H1 (cell line): ENCODE measurements around the gene PTGDS. TPM values are rescaled to one million over a fixed set of nuclear protein-coding genes. Genes with fewer than 3 reads are reported as not detected.

Source experiments
- GABPA ChIP-seq: IDR thresholded peaks from 2 replicates; pipeline ENCODE4 v1.6.1; 2011; ENCODE audit warnings: mild to moderate bottlenecking, low read length, moderate library complexity, borderline replicate concordance; ENCODE audit not compliant: insufficient read depth
- NRF1 ChIP-seq: IDR thresholded peaks from 2 replicates; pipeline ENCODE4 v1.6.1; 2011; ENCODE audit warnings: mild to moderate bottlenecking, low read depth, low read length, improper control_type of control experiment
- POLR2AphosphoS5 ChIP-seq: IDR thresholded peaks from 2 replicates; pipeline ENCODE4 v1.6.1; 2011; ENCODE audit warnings: low read depth, low read length
- polyA plus RNA-seq, 7 experiments: library from polyadenylated mRNA; depleted of rRNA in 3 of 7; stranded (reverse) in 5 of 7; unstranded in 2 of 7; fragments of >200 nt in 5 of 7; fragments of 200-250 nt in 2 of 7; gene quantifications; 1 replicate in 5 of 7; 2 replicates in 1 of 7; 4 replicates in 1 of 7; pipeline versions ENCODE4 v1.2.1 to v1.2.3, GENCODE V29; 2011 to 2013; ENCODE audit warnings: missing spikeins in 2 of 7, mixed read lengths in 2 of 7
- total RNA-seq: library from RNA; stranded (reverse); fragmentation: NEBNext Ultra II Directional; extraction: Animal tissue kit (Norgen Biotek cat#: 25700); gene quantifications from 2 replicates; pipeline ENCODE4 v1.2.1, GENCODE V29; 2021
- TF ChIP-seq, protein P1 (sequence below): fragments of 300-600 bp; sonication (generic); IDR thresholded peaks from 2 replicates; pipeline ENCODE4 v1.7.1; 2012; ENCODE audit warnings: low read length, moderate library complexity, mild to moderate bottlenecking, inconsistent platforms; ENCODE audit not compliant: insufficient replicate concordance
- TF ChIP-seq, protein P2 (sequence below): IDR thresholded peaks from 2 replicates; pipeline ENCODE4 v1.6.1; 2012; ENCODE audit warnings: inconsistent platforms
- TF ChIP-seq, protein P3 (sequence below): IDR thresholded peaks from 2 replicates; pipeline ENCODE4 v1.6.1; 2012; ENCODE audit warnings: low read length, inconsistent platforms

Gene PTGDS
- total and polyA plus RNA-seq, 2 of the 8 experiments (the other 6 are each of a cell fraction or from before 2014, with no cell fraction given): 1.7 to 2.3 TPM

DNA sequence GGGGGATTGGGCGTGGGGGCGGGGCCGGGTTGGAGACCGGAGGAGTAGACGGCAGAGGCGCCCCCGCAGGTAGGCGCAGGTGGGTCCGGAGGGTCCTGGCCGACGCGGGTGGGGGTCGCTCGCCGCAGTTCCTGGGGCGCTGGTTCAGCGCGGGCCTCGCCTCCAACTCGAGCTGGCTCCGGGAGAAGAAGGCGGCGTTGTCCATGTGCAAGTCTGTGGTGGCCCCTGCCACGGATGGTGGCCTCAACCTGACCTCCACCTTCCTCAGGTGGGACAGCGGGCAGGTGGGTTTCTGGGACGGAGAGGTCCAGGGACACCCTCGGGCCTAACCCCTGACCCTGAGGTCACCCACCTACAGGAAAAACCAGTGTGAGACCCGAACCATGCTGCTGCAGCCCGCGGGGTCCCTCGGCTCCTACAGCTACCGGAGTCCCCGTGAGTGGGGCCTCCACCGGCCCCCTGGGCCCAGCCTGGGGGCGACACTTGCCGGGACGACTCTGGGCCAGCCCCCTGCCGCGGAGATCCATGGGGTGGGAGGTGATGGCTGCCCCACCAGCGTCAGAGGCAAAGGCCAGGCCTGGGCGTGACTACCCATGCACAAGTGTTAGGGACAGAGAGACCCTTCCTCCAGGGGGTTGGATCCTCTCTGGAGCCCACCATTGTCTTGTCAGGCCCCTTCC, 1.7 kb downstream of the PTGDS start (continued):
- TF ChIP-seq, protein P1, sequence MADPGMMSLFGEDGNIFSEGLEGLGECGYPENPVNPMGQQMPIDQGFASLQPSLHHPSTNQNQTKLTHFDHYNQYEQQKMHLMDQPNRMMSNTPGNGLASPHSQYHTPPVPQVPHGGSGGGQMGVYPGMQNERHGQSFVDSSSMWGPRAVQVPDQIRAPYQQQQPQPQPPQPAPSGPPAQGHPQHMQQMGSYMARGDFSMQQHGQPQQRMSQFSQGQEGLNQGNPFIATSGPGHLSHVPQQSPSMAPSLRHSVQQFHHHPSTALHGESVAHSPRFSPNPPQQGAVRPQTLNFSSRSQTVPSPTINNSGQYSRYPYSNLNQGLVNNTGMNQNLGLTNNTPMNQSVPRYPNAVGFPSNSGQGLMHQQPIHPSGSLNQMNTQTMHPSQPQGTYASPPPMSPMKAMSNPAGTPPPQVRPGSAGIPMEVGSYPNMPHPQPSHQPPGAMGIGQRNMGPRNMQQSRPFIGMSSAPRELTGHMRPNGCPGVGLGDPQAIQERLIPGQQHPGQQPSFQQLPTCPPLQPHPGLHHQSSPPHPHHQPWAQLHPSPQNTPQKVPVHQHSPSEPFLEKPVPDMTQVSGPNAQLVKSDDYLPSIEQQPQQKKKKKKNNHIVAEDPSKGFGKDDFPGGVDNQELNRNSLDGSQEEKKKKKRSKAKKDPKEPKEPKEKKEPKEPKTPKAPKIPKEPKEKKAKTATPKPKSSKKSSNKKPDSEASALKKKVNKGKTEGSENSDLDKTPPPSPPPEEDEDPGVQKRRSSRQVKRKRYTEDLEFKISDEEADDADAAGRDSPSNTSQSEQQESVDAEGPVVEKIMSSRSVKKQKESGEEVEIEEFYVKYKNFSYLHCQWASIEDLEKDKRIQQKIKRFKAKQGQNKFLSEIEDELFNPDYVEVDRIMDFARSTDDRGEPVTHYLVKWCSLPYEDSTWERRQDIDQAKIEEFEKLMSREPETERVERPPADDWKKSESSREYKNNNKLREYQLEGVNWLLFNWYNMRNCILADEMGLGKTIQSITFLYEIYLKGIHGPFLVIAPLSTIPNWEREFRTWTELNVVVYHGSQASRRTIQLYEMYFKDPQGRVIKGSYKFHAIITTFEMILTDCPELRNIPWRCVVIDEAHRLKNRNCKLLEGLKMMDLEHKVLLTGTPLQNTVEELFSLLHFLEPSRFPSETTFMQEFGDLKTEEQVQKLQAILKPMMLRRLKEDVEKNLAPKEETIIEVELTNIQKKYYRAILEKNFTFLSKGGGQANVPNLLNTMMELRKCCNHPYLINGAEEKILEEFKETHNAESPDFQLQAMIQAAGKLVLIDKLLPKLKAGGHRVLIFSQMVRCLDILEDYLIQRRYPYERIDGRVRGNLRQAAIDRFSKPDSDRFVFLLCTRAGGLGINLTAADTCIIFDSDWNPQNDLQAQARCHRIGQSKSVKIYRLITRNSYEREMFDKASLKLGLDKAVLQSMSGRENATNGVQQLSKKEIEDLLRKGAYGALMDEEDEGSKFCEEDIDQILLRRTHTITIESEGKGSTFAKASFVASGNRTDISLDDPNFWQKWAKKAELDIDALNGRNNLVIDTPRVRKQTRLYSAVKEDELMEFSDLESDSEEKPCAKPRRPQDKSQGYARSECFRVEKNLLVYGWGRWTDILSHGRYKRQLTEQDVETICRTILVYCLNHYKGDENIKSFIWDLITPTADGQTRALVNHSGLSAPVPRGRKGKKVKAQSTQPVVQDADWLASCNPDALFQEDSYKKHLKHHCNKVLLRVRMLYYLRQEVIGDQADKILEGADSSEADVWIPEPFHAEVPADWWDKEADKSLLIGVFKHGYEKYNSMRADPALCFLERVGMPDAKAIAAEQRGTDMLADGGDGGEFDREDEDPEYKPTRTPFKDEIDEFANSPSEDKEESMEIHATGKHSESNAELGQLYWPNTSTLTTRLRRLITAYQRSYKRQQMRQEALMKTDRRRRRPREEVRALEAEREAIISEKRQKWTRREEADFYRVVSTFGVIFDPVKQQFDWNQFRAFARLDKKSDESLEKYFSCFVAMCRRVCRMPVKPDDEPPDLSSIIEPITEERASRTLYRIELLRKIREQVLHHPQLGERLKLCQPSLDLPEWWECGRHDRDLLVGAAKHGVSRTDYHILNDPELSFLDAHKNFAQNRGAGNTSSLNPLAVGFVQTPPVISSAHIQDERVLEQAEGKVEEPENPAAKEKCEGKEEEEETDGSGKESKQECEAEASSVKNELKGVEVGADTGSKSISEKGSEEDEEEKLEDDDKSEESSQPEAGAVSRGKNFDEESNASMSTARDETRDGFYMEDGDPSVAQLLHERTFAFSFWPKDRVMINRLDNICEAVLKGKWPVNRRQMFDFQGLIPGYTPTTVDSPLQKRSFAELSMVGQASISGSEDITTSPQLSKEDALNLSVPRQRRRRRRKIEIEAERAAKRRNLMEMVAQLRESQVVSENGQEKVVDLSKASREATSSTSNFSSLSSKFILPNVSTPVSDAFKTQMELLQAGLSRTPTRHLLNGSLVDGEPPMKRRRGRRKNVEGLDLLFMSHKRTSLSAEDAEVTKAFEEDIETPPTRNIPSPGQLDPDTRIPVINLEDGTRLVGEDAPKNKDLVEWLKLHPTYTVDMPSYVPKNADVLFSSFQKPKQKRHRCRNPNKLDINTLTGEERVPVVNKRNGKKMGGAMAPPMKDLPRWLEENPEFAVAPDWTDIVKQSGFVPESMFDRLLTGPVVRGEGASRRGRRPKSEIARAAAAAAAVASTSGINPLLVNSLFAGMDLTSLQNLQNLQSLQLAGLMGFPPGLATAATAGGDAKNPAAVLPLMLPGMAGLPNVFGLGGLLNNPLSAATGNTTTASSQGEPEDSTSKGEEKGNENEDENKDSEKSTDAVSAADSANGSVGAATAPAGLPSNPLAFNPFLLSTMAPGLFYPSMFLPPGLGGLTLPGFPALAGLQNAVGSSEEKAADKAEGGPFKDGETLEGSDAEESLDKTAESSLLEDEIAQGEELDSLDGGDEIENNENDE: no peak
- TF ChIP-seq POLR2AphosphoS5 (no peak), GABPA (no peak), NRF1 (no peak)
- TF ChIP-seq, protein P2, sequence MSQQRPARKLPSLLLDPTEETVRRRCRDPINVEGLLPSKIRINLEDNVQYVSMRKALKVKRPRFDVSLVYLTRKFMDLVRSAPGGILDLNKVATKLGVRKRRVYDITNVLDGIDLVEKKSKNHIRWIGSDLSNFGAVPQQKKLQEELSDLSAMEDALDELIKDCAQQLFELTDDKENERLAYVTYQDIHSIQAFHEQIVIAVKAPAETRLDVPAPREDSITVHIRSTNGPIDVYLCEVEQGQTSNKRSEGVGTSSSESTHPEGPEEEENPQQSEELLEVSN: no peak
- TF ChIP-seq, protein P3, sequence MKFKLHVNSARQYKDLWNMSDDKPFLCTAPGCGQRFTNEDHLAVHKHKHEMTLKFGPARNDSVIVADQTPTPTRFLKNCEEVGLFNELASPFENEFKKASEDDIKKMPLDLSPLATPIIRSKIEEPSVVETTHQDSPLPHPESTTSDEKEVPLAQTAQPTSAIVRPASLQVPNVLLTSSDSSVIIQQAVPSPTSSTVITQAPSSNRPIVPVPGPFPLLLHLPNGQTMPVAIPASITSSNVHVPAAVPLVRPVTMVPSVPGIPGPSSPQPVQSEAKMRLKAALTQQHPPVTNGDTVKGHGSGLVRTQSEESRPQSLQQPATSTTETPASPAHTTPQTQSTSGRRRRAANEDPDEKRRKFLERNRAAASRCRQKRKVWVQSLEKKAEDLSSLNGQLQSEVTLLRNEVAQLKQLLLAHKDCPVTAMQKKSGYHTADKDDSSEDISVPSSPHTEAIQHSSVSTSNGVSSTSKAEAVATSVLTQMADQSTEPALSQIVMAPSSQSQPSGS: no peak
